Lung (tissue), 12 donors: ENCODE data around the gene ACVR1B. TPM values are rescaled to one million over a fixed set of nuclear protein-coding genes. Genes with fewer than 3 reads are reported as not detected.

Experiments used
- ATAC-seq: fragments of 200-7000 bp; cut with Tn5 transposase; one replicate; pipeline ENCODE4 v1.9.1; 2020; ENCODE audit warnings: moderate number of reproducible peaks; ENCODE audit not compliant: insufficient read depth, low FRiP score
- DNase-seq, 3 donors: peaks; one replicate each; pipeline ENCODE4 v3.0.0-alpha.2; 2013 to 2017
- H3K27ac ChIP-seq, 2 donors: one replicate each; pipeline ENCODE4 v1.5.1; 2013; ENCODE audit warnings: mild to moderate bottlenecking in 2 of 2, moderate library complexity in 2 of 2, control low read depth in 1 of 2, inconsistent platforms in 1 of 2, low read depth in 1 of 2, low read length in 1 of 2
- H3K27me3 ChIP-seq, 3 donors: one replicate each; pipeline ENCODE4 v1.5.1; 2013; ENCODE audit warnings: low read length in 2 of 3; ENCODE audit not compliant: control insufficient read depth in 3 of 3, insufficient read depth in 3 of 3
- H3K36me3 ChIP-seq, 4 donors: one replicate each; pipeline ENCODE4 v1.5.1; 2013; ENCODE audit warnings: low read length in 4 of 4, mild to moderate bottlenecking in 1 of 4, moderate library complexity in 1 of 4; ENCODE audit not compliant: control insufficient read depth in 4 of 4, insufficient read depth in 4 of 4
- H3K4me1 ChIP-seq, 5 donors: one replicate each; pipeline ENCODE4 v1.5.1; 2013; ENCODE audit warnings: low read length in 5 of 5, mild to moderate bottlenecking in 2 of 5, moderate library complexity in 1 of 5; ENCODE audit not compliant: control insufficient read depth in 5 of 5, insufficient read depth in 5 of 5
- H3K4me3 ChIP-seq: one replicate; pipeline ENCODE4 v1.5.1; 2013; ENCODE audit warnings: mild to moderate bottlenecking, control low read depth, moderate library complexity
- H3K9ac ChIP-seq, 2 donors: one replicate each; pipeline ENCODE4 v1.5.1; 2013; ENCODE audit warnings: low read length in 2 of 2, control low read depth in 1 of 2; ENCODE audit not compliant: insufficient read depth in 1 of 2
- H3K9me3 ChIP-seq, 4 donors: one replicate each; pipeline ENCODE4 v1.5.1; 2013; ENCODE audit warnings: low read length in 3 of 4, mild to moderate bottlenecking in 1 of 4, moderate library complexity in 1 of 4; ENCODE audit not compliant: control insufficient read depth in 4 of 4, insufficient read depth in 3 of 4
- WGBS, 2 donors: extraction: QIAGEN DNeasy Blood & Tissue Kit; methylation state at CpG; one replicate each; pipeline ENCODE4 v1.1.7; 2013; 5-methylcytosine and 5-hydroxymethylcytosine counted together
- polyA plus RNA-seq, 2 donors: library from polyadenylated mRNA; stranded (reverse); fragments of 200-250 nt; gene quantifications; one replicate each; pipeline ENCODE4 v1.2.1, GENCODE V29; 2013
- total RNA-seq, 2 donors: library from RNA; depleted of rRNA in 1 of 2; stranded (reverse); fragments of >200 nt in 1 of 2; gene quantifications; one replicate each; pipeline ENCODE4 v1.2.1, GENCODE V29; 2014 to 2021
- TF ChIP-seq, protein P1 (sequence below): IDR thresholded peaks from 2 replicates; pipeline ENCODE4 v1.5.1; 2012; ENCODE audit warnings: mild to moderate bottlenecking; ENCODE audit errors: control extremely low read depth, extremely low read depth
- donor health status: control.
- donor health status: control.
- donor health status: Bipolar disorder and iron deficiency.
- donor health status: healthy.
- donor health status: DM: yes; HTN: yes; CAD: no.

ACVR1B gene
- total and polyA plus RNA-seq, 4 donors: 14.0 to 41.7 (median 21.0) TPM

DNA sequence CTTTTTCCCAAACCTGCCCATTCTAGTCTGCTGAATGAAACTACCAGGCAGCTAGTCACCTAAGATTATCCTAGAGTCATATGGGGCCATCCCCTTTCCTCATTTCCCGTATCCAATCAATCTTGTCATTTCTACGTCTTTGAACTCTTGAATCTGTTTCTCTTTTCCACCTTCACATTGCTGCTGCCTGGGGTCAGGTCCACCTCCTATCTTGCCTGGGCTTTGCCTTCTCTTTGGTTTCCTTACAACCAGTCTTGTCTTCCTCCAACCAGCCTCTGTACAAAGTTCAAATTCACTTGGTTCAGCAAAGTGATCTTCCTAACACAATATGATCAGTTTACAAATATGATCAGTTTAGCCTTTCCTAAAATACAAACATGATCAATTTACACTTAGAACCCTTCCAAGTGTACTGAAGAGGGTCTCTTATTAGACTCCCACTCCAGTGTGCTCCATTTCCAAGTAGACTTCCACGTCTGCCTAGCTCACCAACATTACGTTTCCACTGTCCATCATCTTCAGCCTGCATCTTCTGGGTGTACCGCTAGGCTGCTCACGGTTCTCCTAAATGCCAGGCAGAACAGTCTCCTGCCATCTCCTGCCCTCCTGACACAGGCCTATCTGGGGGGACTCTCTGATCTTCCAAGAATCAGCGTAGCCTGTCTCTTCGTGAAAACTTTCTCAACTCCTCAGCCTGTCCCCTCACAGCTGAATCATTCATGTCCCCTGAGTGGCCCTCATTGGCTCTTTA, 4.1 kb upstream of the ACVR1B start:
- 94 to 95% methylated on average over 8 of the region's 8 CpGs for WGBS, 2 donors
- H3K36me3 ChIP-seq: no peaks in the 10 kb centered on the region
- ATAC-seq (no peak), DNase-seq (no peak)
- H3K9ac ChIP-seq: no peak overlapping the region
- H3K27me3 ChIP-seq: peaks cover 0 to 17% (median 11%) of the 10 kb centered on the region in 3 donors
- H3K9me3 ChIP-seq: peaks cover 0 to 5% (median under 1%) of the 10 kb centered on the region in 4 donors
- no peak overlapping the region for H3K27ac ChIP-seq
- peaks cover 0 to 8% (median 0%) of the 10 kb centered on the region in 5 donors for H3K4me1 ChIP-seq
- H3K4me3 ChIP-seq: no peak overlapping the region
- TF ChIP-seq, protein P1, sequence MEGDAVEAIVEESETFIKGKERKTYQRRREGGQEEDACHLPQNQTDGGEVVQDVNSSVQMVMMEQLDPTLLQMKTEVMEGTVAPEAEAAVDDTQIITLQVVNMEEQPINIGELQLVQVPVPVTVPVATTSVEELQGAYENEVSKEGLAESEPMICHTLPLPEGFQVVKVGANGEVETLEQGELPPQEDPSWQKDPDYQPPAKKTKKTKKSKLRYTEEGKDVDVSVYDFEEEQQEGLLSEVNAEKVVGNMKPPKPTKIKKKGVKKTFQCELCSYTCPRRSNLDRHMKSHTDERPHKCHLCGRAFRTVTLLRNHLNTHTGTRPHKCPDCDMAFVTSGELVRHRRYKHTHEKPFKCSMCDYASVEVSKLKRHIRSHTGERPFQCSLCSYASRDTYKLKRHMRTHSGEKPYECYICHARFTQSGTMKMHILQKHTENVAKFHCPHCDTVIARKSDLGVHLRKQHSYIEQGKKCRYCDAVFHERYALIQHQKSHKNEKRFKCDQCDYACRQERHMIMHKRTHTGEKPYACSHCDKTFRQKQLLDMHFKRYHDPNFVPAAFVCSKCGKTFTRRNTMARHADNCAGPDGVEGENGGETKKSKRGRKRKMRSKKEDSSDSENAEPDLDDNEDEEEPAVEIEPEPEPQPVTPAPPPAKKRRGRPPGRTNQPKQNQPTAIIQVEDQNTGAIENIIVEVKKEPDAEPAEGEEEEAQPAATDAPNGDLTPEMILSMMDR: no peak

DNA sequence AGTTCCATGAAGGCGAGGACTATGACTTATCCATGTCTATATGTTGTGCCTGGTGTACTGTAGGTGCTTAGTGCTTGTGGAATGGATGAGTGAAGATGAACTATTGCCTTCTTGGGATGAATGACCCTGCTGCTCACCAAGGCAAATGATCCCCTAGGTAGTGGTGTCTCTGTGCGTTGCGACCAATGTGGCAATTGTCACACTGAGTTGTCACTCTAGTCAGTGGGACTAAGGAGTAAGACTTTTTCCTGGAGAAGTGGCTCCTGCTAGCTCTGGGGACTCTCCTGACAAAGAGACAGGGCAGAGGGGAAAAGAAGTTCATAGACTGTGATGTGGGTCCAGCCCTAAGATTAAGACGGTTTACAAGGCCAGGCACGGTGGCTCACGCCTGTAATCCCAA, 3.4 kb upstream of the ACVR1B start:
- Histone ChIP-seq H3K27me3 (peaks cover 0 to 17% (median 11%) of the 10 kb centered on the region in 3 donors), H3K4me3 (no peak overlapping the region), H3K9me3 (peaks cover 0 to 5% (median under 1%) of the 10 kb centered on the region in 4 donors), H3K9ac (no peak overlapping the region), H3K36me3 (no peaks in the 10 kb centered on the region), H3K4me1 (peaks cover 0 to 13% (median 0%) of the 10 kb centered on the region in 5 donors), H3K27ac (no peak overlapping the region)
- WGBS, 2 donors: 95 to 97% methylated on average over 6 of the region's 6 CpGs
- TF ChIP-seq, protein P1: no peak
- ATAC-seq (no peak), DNase-seq (no peak)

DNA sequence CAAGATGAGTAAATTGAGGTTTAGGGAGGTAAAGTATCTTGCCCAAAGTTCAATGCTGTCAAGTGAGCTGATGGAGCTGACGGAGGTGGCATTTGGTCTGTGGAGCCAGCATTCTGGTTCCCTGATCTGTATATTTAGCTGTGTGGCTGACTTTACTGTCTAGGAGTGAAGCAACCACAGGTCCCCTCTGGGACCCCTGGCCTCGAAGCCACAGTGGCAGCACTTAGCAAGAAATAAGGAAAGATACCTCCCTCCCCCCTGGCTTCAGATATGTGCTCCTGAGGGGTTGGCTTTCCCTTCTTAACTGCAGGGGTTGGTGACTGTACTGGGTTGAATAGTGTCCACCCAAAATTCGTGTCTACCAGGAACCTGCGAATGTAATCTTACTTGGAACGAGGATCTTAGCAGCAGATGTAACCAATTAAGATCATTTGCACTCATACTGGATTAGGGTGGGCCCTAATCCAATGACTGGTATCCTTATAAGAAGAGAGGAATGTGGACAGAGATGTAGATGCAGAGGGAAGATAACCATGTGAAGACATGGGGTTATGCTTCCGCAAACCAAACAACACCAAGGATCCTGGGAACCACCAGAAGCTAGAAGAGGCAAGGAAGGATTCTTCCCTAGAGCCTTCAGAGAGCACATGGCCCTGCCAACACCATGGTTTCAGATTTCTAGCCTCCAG, 2.0 kb upstream of the ACVR1B start:
- WGBS, 2 donors: 90 to 92% methylated on average over 6 of the region's 6 CpGs
- Histone ChIP-seq H3K4me3 (no peak overlapping the region), H3K36me3 (no peaks in the 10 kb centered on the region), H3K27me3 (peaks cover 0 to 17% (median 11%) of the 10 kb centered on the region in 3 donors), H3K4me1 (peaks cover 0 to 27% (median 8%) of the 10 kb centered on the region in 5 donors), H3K9ac (no peak overlapping the region), H3K9me3 (peaks cover 0 to 2% (median 0%) of the 10 kb centered on the region in 4 donors), H3K27ac (no peak overlapping the region)
- DNase-seq (no peak), ATAC-seq (no peak)
- TF ChIP-seq, protein P1: no peak
